Measurements from ENCODE around the gene MRAS.

GRCh38 chr3:138384531-138384930, 36.2 kb downstream of the MRAS start:
- no peak for TF ChIP-seq CTCF (conservative IDR thresholded peaks at IDR 0.05 in 1 of 2, IDR thresholded peaks at IDR 0.05 in 1 of 2; ENCODE audit: extremely low read depth in 1 of 2, insufficient read depth in 1 of 2, low read depth in 1 of 2, low read length in 2 of 2)
- no peak for TF ChIP-seq EZH2 (IDR thresholded peaks at IDR 0.05; ENCODE audit: borderline replicate concordance, low read length)

Measured in mammary epithelial cell (primary cell).